HEK293 (cell line): ENCODE measurements around the gene TIGIT.

Source experiments
- CTCF ChIA-PET: fragments of 350-600 bp; formaldehyde crosslinking; extraction: SDS; loops from one replicate; lab custom pipeline; 2021; ENCODE audit warnings: antibody characterized with exemption; lab: Yijun Ruan, JAX
- POLR2A ChIA-PET: fragments of 300-600 bp; formaldehyde crosslinking; extraction: SDS; loops from one replicate; lab custom pipeline; 2020; ENCODE audit warnings: antibody characterized with exemption, inconsistent platforms; lab: Yijun Ruan, JAX
- H3K27ac ChIP-seq: fragments of 200-500 bp; sonication (Bioruptor generic); 2 replicates; pipeline ENCODE4 v1.5.1; 2014; ENCODE audit warnings: low read depth, low read length, control low read depth, inconsistent platforms; ENCODE audit errors: extremely low read depth
- H3K36me3 ChIP-seq, 2 experiments: fragments of 200-500 bp in 1 of 2; sonication (Bioruptor generic) in 1 of 2; 1 replicate in 1 of 2; 2 replicates in 1 of 2; pipeline ENCODE4 v1.5.1; 2014 to 2017; ENCODE audit warnings: inconsistent platforms in 2 of 2, low read length in 2 of 2; ENCODE audit not compliant: control insufficient read depth in 2 of 2, insufficient read depth in 1 of 2
- H3K4me1 ChIP-seq: fragments of 200-500 bp; sonication (Bioruptor generic); 2 replicates; pipeline ENCODE4 v1.5.1; 2014; ENCODE audit warnings: mild to moderate bottlenecking, low read length, inconsistent platforms; ENCODE audit not compliant: control insufficient read depth, insufficient read depth
- H3K4me3 ChIP-seq: 2 replicates; pipeline ENCODE4 v1.5.1; 2011; ENCODE audit warnings: low read depth, mild to moderate bottlenecking, control low read depth, low read length, moderate library complexity
- H3K9me3 ChIP-seq: fragments of 200-500 bp; sonication (Bioruptor generic); 2 replicates; pipeline ENCODE4 v1.5.1; 2014; ENCODE audit warnings: low read depth, low read length, inconsistent platforms; ENCODE audit not compliant: control insufficient read depth, insufficient read depth
- ATF2 ChIP-seq: fragments of 450-650 bp; formaldehyde crosslinking; IDR thresholded peaks from 2 replicates; pipeline ENCODE4 v1.5.1; 2016; ENCODE audit warnings: missing biosample characterization, missing genetic modification characterization, low read depth
- GLIS1 ChIP-seq: fragments of 450-650 bp; formaldehyde crosslinking; IDR thresholded peaks from 2 replicates; pipeline ENCODE4 v1.5.1; 2016; ENCODE audit warnings: missing biosample characterization, missing genetic modification characterization
- HIC1 ChIP-seq: fragments of 450-650 bp; formaldehyde crosslinking; IDR thresholded peaks from 2 replicates; pipeline ENCODE4 v1.5.1; 2016; ENCODE audit warnings: missing biosample characterization, missing genetic modification characterization
- HOXA7 ChIP-seq: sonication (generic); formaldehyde crosslinking; IDR thresholded peaks from 2 replicates; pipeline ENCODE4 v1.8.1; 2022; ENCODE audit warnings: missing genetic modification reagents, borderline replicate concordance
- KLF9 ChIP-seq: fragments of 450-650 bp; formaldehyde crosslinking; IDR thresholded peaks from 2 replicates; pipeline ENCODE4 v1.5.1; 2016; ENCODE audit warnings: missing biosample characterization, missing genetic modification characterization, low read depth
- PATZ1 ChIP-seq: fragments of 450-650 bp; formaldehyde crosslinking; IDR thresholded peaks from 2 replicates; pipeline ENCODE4 v1.5.1; 2016; ENCODE audit warnings: missing biosample characterization, missing genetic modification characterization
- SP3 ChIP-seq: fragments of 450-650 bp; formaldehyde crosslinking; IDR thresholded peaks from 2 replicates; pipeline ENCODE4 v1.5.1; 2016; ENCODE audit warnings: missing biosample characterization, missing genetic modification characterization
- TCF7L2 ChIP-seq: IDR thresholded peaks from 2 replicates; pipeline ENCODE4 v1.6.1; 2011; ENCODE audit warnings: low read depth, mild to moderate bottlenecking, inconsistent platforms, low read length, moderate library complexity, borderline replicate concordance
- ZBTB49 ChIP-seq: fragments of 450-650 bp; formaldehyde crosslinking; IDR thresholded peaks from 2 replicates; pipeline ENCODE4 v1.5.1; 2016; ENCODE audit warnings: missing biosample characterization, missing genetic modification characterization, low read depth
- ZBTB7A ChIP-seq: fragments of 450-650 bp; formaldehyde crosslinking; IDR thresholded peaks from 2 replicates; pipeline ENCODE4 v1.5.1; 2016; ENCODE audit warnings: low read depth, missing biosample characterization, missing genetic modification characterization
- ZNF155 ChIP-seq: fragments of 450-650 bp; formaldehyde crosslinking; IDR thresholded peaks from 2 replicates; pipeline ENCODE4 v1.5.1; 2016; ENCODE audit warnings: missing biosample characterization, missing genetic modification characterization
- ZNF169 ChIP-seq: fragments of 450-650 bp; formaldehyde crosslinking; IDR thresholded peaks from 2 replicates; pipeline ENCODE4 v1.5.1; 2016; ENCODE audit warnings: missing biosample characterization, missing genetic modification characterization
- ZNF202 ChIP-seq: fragments of 450-650 bp; formaldehyde crosslinking; IDR thresholded peaks from 2 replicates; pipeline ENCODE4 v1.5.1; 2016; ENCODE audit warnings: missing biosample characterization, missing genetic modification characterization, borderline replicate concordance
- ZNF211 ChIP-seq: fragments of 450-650 bp; formaldehyde crosslinking; IDR thresholded peaks from 2 replicates; pipeline ENCODE4 v1.5.1; 2016; ENCODE audit warnings: low read depth, missing biosample characterization, missing genetic modification characterization
- ZNF239 ChIP-seq: fragments of 450-650 bp; formaldehyde crosslinking; IDR thresholded peaks from 2 replicates; pipeline ENCODE4 v1.5.1; 2016; ENCODE audit warnings: missing biosample characterization, missing genetic modification characterization
- ZNF362 ChIP-seq: fragments of 450-650 bp; formaldehyde crosslinking; IDR thresholded peaks from 2 replicates; pipeline ENCODE4 v1.5.1; 2016; ENCODE audit warnings: missing biosample characterization, missing genetic modification characterization
- ZNF416 ChIP-seq: fragments of 450-650 bp; formaldehyde crosslinking; IDR thresholded peaks from 2 replicates; pipeline ENCODE4 v1.5.1; 2016; ENCODE audit warnings: missing biosample characterization, missing genetic modification characterization
- ZNF530 ChIP-seq: fragments of 450-650 bp; formaldehyde crosslinking; IDR thresholded peaks from 2 replicates; pipeline ENCODE4 v1.5.1; 2016; ENCODE audit warnings: low read depth, missing biosample characterization, missing genetic modification characterization
- ZNF548 ChIP-seq: fragments of 450-650 bp; formaldehyde crosslinking; IDR thresholded peaks from 2 replicates; pipeline ENCODE4 v1.5.1; 2016; ENCODE audit warnings: missing biosample characterization, missing genetic modification characterization
- ZNF654 ChIP-seq: fragments of 450-650 bp; formaldehyde crosslinking; IDR thresholded peaks from 2 replicates; pipeline ENCODE4 v1.5.1; 2016; ENCODE audit warnings: low read depth, missing biosample characterization, missing genetic modification characterization
- ZNF701 ChIP-seq: fragments of 450-650 bp; formaldehyde crosslinking; IDR thresholded peaks from 2 replicates; pipeline ENCODE4 v1.5.1; 2016; ENCODE audit warnings: missing biosample characterization, missing genetic modification characterization
- ZNF785 ChIP-seq: fragments of 450-650 bp; formaldehyde crosslinking; IDR thresholded peaks from 2 replicates; pipeline ENCODE4 v1.5.1; 2016; ENCODE audit warnings: missing biosample characterization, missing genetic modification characterization
- ZSCAN18 ChIP-seq: fragments of 450-650 bp; formaldehyde crosslinking; IDR thresholded peaks from 2 replicates; pipeline ENCODE4 v1.5.1; 2016; ENCODE audit warnings: missing biosample characterization, missing genetic modification characterization

The TIGIT gene

GRCh38 chr3:114314282-114314681 is 20.5 kb downstream of the TIGIT start (continued):
- no peak for TF ChIP-seq PATZ1 (tag by site-specific recombination)
- TF ChIP-seq, all 188 proteins: peak for 0

GRCh38 chr3:114318295-114318694 is 24.5 kb downstream of the TIGIT start:
- POLR2A ChIA-PET, result no interaction called here
- Histone ChIP-seq H3K36me3 (no peaks in the 10 kb centered on the region), H3K27ac (no peak overlapping the region), H3K9me3 (no peaks in the 10 kb centered on the region), H3K4me3 (no peak overlapping the region), H3K4me1 (no peaks in the 10 kb centered on the region)
- CTCF ChIA-PET, result no interaction called here
- no peak for TF ChIP-seq TCF7L2
- TF ChIP-seq ZNF701 (tag by site-specific recombination), result no peak
- no peak for TF ChIP-seq ZNF530 (tag by site-specific recombination)
- TF ChIP-seq SP3, result no peak
- TF ChIP-seq GLIS1 (tag by site-specific recombination), result no peak
- no peak for TF ChIP-seq HOXA7 (CRISPR knock-in tag)
- no peak for TF ChIP-seq ATF2 (tag by site-specific recombination)
- TF ChIP-seq ZNF169 (tag by site-specific recombination), result no peak
- TF ChIP-seq ZSCAN18 (tag by site-specific recombination), result no peak
- TF ChIP-seq ZNF654 (tag by site-specific recombination), result no peak
- no peak for TF ChIP-seq HIC1 (tag by site-specific recombination)
- no peak for TF ChIP-seq ZNF785
- TF ChIP-seq ZNF239 (tag by site-specific recombination), result no peak
- TF ChIP-seq ZNF416 (tag by site-specific recombination), result no peak
- no peak for TF ChIP-seq KLF9
- no peak for TF ChIP-seq ZNF211
- no peak for TF ChIP-seq ZNF155 (tag by site-specific recombination)
- TF ChIP-seq ZBTB7A (tag by site-specific recombination), result no peak

GRCh38 chr3:114319453-114319852 is 25.6 kb downstream of the TIGIT start:
- no peaks in the 10 kb centered on the region for H3K9me3 ChIP-seq
- H3K36me3 ChIP-seq, result no peaks in the 10 kb centered on the region
- ChIA-PET POLR2A (no interaction called here), CTCF (no interaction called here)
- no peak overlapping the region for H3K4me3 ChIP-seq
- TF ChIP-seq ZNF202 (tag by site-specific recombination), result no peak
- no peak for TF ChIP-seq ZNF548 (tag by site-specific recombination)
- no peak for TF ChIP-seq ZNF362 (tag by site-specific recombination)
- TF ChIP-seq ZBTB49 (tag by site-specific recombination), result no peak
- H3K4me1 ChIP-seq, result no peaks in the 10 kb centered on the region
- H3K27ac ChIP-seq, result no peak overlapping the region
